Measurements from ENCODE around the gene RBMS1.

RBMS1 gene, protein sequence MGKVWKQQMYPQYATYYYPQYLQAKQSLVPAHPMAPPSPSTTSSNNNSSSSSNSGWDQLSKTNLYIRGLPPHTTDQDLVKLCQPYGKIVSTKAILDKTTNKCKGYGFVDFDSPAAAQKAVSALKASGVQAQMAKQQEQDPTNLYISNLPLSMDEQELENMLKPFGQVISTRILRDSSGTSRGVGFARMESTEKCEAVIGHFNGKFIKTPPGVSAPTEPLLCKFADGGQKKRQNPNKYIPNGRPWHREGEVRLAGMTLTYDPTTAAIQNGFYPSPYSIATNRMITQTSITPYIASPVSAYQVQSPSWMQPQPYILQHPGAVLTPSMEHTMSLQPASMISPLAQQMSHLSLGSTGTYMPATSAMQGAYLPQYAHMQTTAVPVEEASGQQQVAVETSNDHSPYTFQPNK

GRCh38 chr2:160493227-160494028, at the start of gene RBMS1:
RBMS1 (minus strand) TSS chr2:160493807; CDS start chr2:160493363, 444 bp downstream.
- DNase-seq (ENCODE audit: low spot score) = peak; percentile 75

DNA sequence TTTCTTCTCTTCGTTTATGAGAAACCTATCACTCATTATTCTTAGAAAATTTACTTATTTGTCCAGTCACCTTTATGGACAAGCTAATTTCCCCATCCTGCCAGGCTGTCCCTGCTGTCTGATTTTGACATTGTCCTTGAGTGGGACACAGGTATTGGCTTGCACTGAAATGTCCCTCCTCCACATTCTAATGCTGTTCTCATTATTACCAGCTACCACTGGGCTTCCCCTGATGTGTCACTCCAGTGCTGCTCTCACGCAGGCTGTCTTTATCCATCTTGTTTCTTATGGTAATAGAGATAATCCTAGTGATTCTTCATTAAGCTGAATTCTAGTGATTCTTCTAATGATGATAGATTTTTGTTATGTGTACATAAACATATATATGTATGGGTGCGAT, 48.1 kb upstream of the RBMS1 start:
- DNase-seq (ENCODE audit: low spot score) = no peak

DNA sequence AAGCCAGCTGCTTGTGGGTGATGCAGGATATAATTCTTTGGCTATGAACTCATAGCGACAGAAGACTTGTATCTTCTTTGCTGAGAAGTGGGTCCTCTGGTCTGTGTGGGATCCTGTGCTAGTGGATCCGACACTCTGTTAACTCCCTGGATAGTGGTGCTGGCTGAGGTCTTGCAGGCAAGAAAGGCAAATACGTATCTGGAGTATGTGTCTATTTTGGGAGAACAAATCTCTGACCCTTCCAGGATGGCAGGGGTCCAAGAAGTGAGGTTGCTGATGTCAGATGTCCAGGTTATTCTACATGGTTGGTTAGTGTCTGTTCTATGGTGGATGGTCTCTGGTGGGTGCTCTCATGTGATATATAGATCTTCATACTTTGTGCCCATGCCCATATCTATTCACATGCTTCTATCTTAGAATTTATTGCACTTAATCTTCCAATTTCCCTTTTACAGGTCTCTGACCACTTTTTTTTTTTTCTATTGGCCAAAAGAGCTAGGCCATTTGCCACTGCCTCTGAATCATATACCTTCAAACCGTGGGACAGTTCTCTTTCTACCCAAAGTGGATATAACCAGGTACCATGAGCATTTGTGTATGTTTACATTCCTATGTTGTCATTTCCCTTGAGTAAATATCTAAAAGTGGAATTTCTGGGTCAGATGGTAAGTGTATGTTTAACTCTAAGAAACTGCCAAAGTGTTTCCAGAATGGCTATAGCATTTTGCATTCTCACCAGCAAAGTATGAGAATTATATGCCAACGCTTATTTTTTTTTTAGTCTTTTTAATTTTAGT, 45.1 kb upstream of the RBMS1 start:
- no peak for DNase-seq (ENCODE audit: low spot score)

GRCh38 chr2:160538115-160538514, 44.5 kb upstream of the RBMS1 start:
- DNase-seq (ENCODE audit: low spot score) = no peak

GRCh38 chr2:160534996-160535395, 41.4 kb upstream of the RBMS1 start:
- DNase-seq (ENCODE audit: low spot score) = no peak

GRCh38 chr2:160534249-160534648, 40.6 kb upstream of the RBMS1 start:
- DNase-seq (ENCODE audit: low spot score) = no peak

GRCh38 chr2:160533482-160533881, 39.9 kb upstream of the RBMS1 start:
- no peak for DNase-seq (ENCODE audit: low spot score)

DNA sequence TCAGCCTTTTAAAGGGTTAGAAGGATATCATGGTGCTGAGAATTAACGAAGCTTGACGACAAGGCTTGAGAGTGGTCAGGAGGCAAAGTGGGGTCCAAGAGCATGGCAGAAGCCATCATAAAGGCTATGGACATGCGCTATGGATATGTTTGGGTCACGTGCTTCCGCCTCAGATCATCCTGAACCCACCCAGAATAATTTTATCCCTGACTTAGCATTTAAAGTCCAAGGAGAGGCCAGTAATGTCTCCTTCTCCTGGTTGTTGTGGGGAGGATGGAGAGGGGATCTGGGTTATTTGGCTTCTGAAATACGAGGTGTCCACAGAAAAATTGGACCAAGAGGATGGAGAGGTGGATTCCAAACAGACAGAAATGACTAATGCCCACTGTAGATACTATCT, 38.8 kb upstream of the RBMS1 start:
- DNase-seq (ENCODE audit: low spot score) = no peak

GRCh38 chr2:160522951-160523710, 29.5 kb upstream of the RBMS1 start:
- no peak for DNase-seq (ENCODE audit: low spot score)

GRCh38 chr2:160517731-160518130, 24.1 kb upstream of the RBMS1 start:
- no peak for DNase-seq (ENCODE audit: low spot score)

DNA sequence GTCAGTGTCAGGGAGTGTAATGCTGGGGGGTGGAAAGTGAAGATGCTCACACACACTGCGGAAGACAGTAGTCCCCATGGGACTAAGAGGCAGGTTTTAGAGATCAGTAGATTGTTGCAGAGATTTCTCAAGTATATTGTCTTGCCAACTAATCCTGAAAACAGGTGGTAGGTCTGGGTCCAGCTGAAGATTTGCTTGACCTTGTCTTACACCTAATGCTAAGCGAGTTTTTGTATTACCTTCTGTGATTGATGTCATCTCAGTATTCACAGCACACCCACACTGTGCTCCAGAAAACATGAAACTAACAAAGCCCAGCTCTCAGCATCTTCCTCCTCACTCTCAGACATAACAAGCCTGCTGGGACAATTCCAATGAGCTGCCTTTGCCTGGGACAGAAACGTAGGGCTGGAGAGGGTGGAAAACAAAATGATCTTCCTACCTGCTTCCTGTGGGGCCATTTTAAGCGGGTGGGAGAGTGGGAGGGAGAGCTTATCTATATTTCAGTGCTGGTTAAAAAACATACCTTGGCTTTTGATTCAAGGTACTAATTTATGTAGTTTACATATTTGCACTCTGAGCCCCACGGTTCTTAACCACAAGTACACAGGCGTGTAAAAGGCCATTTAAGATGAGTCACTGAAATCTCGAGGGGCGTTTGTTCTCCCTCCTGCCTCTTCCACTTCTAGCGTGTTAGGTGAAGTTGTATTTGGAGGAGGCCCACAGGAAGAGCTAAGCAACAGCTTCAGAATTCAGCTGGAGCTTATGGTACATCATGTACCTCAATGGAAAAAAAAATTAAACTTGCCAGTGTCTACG, 23.1 kb upstream of the RBMS1 start:
- peak; percentile 68 for DNase-seq (ENCODE audit: low spot score)

DNA sequence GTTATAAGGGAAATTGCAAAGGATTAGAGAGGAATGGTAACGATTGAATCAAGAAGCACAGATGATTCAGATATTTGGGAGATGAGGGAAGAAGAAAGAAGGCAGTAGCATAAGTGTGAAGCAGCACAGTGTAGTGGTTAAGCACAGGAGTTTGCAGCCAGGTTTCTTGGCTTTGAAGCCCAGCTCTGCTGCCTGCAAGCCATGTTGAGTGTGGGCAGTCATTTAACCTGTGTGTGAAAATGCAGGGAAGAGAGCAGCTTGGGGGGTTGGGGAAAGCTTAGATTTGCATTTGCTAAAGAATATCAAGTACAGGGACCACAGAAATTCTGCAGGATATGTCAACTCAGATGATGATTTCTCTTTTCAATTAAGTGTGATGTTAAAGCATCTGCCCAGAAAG, 21.5 kb upstream of the RBMS1 start:
- no peak for DNase-seq (ENCODE audit: low spot score)

GRCh38 chr2:160513120-160513519, 19.5 kb upstream of the RBMS1 start:
- no peak for DNase-seq (ENCODE audit: low spot score)

GRCh38 chr2:160512491-160512890, 18.9 kb upstream of the RBMS1 start:
- DNase-seq (ENCODE audit: low spot score) = no peak

- no peak for DNase-seq (ENCODE audit: low spot score)
Measured at GRCh38 chr2:160510617-160511016, 17.0 kb upstream of the RBMS1 start.

- DNase-seq (ENCODE audit: low spot score) = no peak
Measured at GRCh38 chr2:160509016-160509415, 15.4 kb upstream of the RBMS1 start.

GRCh38 chr2:160507464-160507863, 13.9 kb upstream of the RBMS1 start:
- DNase-seq (ENCODE audit: low spot score) = no peak

GRCh38 chr2:160507046-160507407, 13.4 kb upstream of the RBMS1 start:
- no peak for DNase-seq (ENCODE audit: low spot score)

GRCh38 chr2:160506371-160507045, 12.9 kb upstream of the RBMS1 start:
- DNase-seq (ENCODE audit: low spot score) = no peak

DNA sequence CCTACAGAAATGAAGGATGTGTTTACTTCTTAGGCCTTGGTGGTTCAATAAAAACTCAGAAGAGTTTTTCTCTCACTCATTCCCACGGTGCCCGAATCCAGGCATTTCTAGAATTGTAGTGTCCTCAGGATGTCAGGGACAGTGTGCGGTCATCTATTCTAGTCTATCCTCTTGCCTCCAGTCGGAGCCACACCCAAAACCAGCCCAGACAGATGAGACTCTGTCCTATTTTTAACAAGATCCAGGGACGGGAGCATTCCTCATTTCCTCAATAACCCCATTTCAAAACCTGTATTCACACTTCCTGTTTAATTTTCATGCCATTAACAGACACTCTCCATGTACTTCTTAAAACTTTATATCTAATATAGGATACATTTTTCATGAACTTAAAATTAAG, 11.6 kb upstream of the RBMS1 start:
- no peak for DNase-seq (ENCODE audit: low spot score)
